ENCODE results near the gene ZNF365.

- no peak for TF ChIP-seq POLR2AphosphoS5 (IDR thresholded peaks at IDR 0.05)
- no peak for TF ChIP-seq POLR2A (IDR thresholded peaks at IDR 0.05)
- TF ChIP-seq, protein P1, sequence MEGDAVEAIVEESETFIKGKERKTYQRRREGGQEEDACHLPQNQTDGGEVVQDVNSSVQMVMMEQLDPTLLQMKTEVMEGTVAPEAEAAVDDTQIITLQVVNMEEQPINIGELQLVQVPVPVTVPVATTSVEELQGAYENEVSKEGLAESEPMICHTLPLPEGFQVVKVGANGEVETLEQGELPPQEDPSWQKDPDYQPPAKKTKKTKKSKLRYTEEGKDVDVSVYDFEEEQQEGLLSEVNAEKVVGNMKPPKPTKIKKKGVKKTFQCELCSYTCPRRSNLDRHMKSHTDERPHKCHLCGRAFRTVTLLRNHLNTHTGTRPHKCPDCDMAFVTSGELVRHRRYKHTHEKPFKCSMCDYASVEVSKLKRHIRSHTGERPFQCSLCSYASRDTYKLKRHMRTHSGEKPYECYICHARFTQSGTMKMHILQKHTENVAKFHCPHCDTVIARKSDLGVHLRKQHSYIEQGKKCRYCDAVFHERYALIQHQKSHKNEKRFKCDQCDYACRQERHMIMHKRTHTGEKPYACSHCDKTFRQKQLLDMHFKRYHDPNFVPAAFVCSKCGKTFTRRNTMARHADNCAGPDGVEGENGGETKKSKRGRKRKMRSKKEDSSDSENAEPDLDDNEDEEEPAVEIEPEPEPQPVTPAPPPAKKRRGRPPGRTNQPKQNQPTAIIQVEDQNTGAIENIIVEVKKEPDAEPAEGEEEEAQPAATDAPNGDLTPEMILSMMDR (IDR thresholded peaks at IDR 0.05) = no peak
- no peak for TF ChIP-seq EP300 (IDR thresholded peaks at IDR 0.05)
These were observed 28.3 kb downstream of the ZNF365 start for GRCh38 chr10:62402508-62402907.

All from stomach (tissue), 4 donors.